Measurements from ENCODE around the gene TMCO1.
"Not testable (repeated sequence)": the region's sequence is repeated elsewhere in the genome, so short reads cannot be mapped to it uniquely, and the experiment has no call there.

- not testable (repeated sequence) for TF ChIP-seq EHMT2 (IDR thresholded peaks at IDR 0.05; ENCODE audit: low read depth); E2F6 (IDR thresholded peaks at IDR 0.05; ENCODE audit: borderline replicate concordance, low read depth)
These were observed 35.8 kb upstream of the TMCO1 start for GRCh38 chr1:165804513-165804912.

All from A549 (cell line).